Tibial nerve (tissue), 4 donors: ENCODE data around the gene PCBD1. TPM values are rescaled to one million over a fixed set of nuclear protein-coding genes. Genes with fewer than 3 reads are reported as not detected.

ENCODE experiments used
- DNase-seq, 2 donors: peaks; one replicate each; pipeline ENCODE4 v3.0.0-alpha.2; 2019; ENCODE audit warnings: low spot score in 2 of 2
- H3K27ac ChIP-seq, 4 donors: fragments of 200-600 bp; sonication (generic) in 3 of 4; one replicate each; pipeline ENCODE4 v1.5.1; 2017 to 2019; ENCODE audit warnings: mild to moderate bottlenecking in 1 of 4
- H3K27me3 ChIP-seq, 2 donors: fragments of 200-600 bp; sonication (generic) in 1 of 2; one replicate each; pipeline versions ENCODE4 v1.5.1 to v1.6.0; 2017 to 2019
- H3K36me3 ChIP-seq, 3 donors: fragments of 200-600 bp; sonication (generic); one replicate each; pipeline ENCODE4 v1.5.1; 2018 to 2019
- H3K4me1 ChIP-seq, 4 donors: fragments of 200-600 bp; sonication (generic) in 3 of 4; one replicate each; pipeline ENCODE4 v1.5.1; 2017 to 2019
- H3K4me3 ChIP-seq, 4 donors: fragments of 200-600 bp; sonication (generic) in 3 of 4; one replicate each; pipeline ENCODE4 v1.5.1; 2017 to 2019; ENCODE audit warnings: mild to moderate bottlenecking in 1 of 4, moderate library complexity in 1 of 4
- H3K9me3 ChIP-seq, 4 donors: fragments of 200-600 bp; sonication (generic) in 3 of 4; one replicate each; pipeline ENCODE4 v1.5.1; 2017 to 2019
- EP300 ChIP-seq, 2 donors: sonication (generic); formaldehyde crosslinking; IDR thresholded peaks; one replicate each; pipeline ENCODE4 v1.6.1; 2017; ENCODE audit warnings: antibody characterized with exemption in 2 of 2, mild to moderate bottlenecking in 1 of 2
- POLR2A ChIP-seq, 2 donors: fragments of 450-650 bp; IDR thresholded peaks; one replicate each; pipeline ENCODE4 v1.6.1; 2017; ENCODE audit warnings: antibody characterized with exemption in 2 of 2, mild to moderate bottlenecking in 2 of 2, moderate library complexity in 2 of 2
- WGBS, 2 donors: methylation state at CpG; one replicate each; pipeline ENCODE4 v1.1.5; 2018; 5-methylcytosine and 5-hydroxymethylcytosine counted together
- total RNA-seq, 4 donors: library from RNA; depleted of rRNA; stranded (reverse); fragments of >200 nt; gene quantifications; one replicate each; pipeline ENCODE4 v1.1.0, GENCODE V29; 2016
- TF ChIP-seq, protein P1 (sequence below), 5 experiments: fragments of 200-600 bp in 3 of 5; fragments of 450-650 bp in 2 of 5; sonication (generic) in 3 of 5; IDR thresholded peaks; one replicate each; pipeline ENCODE4 v1.5.1; 2016 to 2019; ENCODE audit warnings: antibody characterized with exemption in 5 of 5, mild to moderate bottlenecking in 3 of 5, moderate library complexity in 2 of 5

Gene PCBD1
- total RNA-seq, 4 donors from 2014 or later, result 32.2 to 57.7 (median 39.1) TPM

DNA sequence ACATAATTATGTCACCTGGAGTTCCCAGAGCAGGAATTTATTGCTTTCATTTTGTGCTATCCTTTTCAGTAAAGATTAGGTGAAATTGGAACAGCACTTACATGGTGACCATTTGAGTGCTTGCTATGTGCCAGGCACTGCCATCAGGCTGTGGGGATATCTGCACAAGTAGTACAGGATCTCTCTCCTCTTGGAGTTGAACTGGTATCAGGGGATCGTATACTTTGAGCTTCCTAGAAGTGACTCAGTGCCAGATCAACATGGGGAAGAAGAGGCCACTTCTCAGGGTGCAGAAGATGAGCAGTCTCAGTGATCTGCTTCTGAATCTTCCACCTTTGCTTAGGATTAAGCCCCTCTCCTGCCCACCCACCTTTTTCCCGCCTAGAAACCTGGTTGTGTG lies 43.1 kb downstream of the PCBD1 start:
- 89 to 100% methylated on average over 2 of the region's 2 CpGs for WGBS, 2 donors
- no peak overlapping the region for H3K4me3 ChIP-seq
- H3K9me3 ChIP-seq, result no peaks in the 10 kb centered on the region
- no peaks in the 10 kb centered on the region for H3K27me3 ChIP-seq
- H3K4me1 ChIP-seq, result peaks cover 0 to 22% (median 3%) of the 10 kb centered on the region in 4 donors
- H3K36me3 ChIP-seq, result peaks cover 0 to 32% (median 3%) of the 10 kb centered on the region in 3 donors
- TF ChIP-seq, protein P1, sequence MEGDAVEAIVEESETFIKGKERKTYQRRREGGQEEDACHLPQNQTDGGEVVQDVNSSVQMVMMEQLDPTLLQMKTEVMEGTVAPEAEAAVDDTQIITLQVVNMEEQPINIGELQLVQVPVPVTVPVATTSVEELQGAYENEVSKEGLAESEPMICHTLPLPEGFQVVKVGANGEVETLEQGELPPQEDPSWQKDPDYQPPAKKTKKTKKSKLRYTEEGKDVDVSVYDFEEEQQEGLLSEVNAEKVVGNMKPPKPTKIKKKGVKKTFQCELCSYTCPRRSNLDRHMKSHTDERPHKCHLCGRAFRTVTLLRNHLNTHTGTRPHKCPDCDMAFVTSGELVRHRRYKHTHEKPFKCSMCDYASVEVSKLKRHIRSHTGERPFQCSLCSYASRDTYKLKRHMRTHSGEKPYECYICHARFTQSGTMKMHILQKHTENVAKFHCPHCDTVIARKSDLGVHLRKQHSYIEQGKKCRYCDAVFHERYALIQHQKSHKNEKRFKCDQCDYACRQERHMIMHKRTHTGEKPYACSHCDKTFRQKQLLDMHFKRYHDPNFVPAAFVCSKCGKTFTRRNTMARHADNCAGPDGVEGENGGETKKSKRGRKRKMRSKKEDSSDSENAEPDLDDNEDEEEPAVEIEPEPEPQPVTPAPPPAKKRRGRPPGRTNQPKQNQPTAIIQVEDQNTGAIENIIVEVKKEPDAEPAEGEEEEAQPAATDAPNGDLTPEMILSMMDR (IDR thresholded peaks at IDR 0.05), result no peak
- no peak for DNase-seq
- no peak overlapping the region for H3K27ac ChIP-seq

DNA sequence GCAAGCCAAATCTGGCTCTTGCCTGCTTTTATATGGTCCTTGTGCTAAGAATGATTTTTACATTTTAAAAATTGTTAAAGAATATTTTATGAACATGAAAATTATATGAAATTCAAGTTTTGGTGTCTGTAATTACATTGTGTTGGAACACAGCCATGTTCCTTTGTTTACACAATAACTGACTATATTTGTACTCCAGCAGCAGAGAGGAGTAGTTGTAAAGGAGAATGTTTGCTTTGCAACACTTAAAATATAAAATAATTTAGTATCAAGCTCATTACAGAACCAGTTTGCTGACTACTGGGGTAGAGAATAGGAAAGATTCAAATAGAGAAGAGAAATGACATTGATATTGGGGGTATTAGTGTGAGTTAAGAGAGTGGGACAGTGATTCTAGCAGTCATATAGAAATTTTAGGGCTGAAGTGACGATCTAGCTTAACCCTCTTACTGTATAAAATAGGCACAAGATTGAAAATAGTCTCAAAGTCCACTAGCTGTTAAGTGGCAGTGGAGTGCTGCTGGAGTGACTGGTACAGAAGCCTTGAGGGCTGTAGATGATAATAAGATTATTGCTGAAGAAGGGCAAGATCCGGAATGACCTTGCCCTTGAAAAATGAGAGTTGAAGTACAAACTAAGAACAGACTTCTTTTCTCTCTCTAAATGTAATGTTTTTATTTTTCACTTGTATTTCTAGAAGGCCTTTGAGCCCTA lies 44.4 kb downstream of the PCBD1 start:
- H3K9me3 ChIP-seq, result no peaks in the 10 kb centered on the region
- no peak overlapping the region for H3K4me3 ChIP-seq
- no peaks in the 10 kb centered on the region for H3K27me3 ChIP-seq
- H3K36me3 ChIP-seq, result peaks cover 0 to 32% (median 3%) of the 10 kb centered on the region in 3 donors
- peaks cover 0 to 10% (median 3%) of the 10 kb centered on the region in 4 donors for H3K4me1 ChIP-seq
- TF ChIP-seq, protein P1 (IDR thresholded peaks at IDR 0.05), result no peak
- TF ChIP-seq EP300 (IDR thresholded peaks at IDR 0.05) (no peak), POLR2A (IDR thresholded peaks at IDR 0.05) (no peak)
- no peak for DNase-seq
- 60 to 79% methylated on average over 2 of the region's 2 CpGs for WGBS, 2 donors
- H3K27ac ChIP-seq, result no peak overlapping the region

DNA sequence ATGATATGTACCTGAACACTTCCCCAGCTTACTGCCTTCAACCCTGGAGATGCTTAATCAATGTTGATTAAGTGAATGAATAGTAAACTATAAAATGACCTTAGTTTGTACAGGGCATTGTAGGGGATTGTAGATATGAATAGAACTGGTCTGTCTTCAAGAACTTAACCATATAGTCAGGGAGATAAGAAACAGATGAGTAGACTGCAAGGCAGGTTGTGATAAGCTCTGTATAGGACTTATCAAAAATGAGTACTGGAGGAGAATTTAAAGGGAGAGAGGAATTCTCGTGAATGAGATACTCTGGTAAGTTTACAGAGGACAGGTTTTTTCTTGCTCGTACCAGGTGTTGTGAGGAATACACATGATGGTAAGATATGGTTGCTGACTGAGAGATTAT lies 45.0 kb downstream of the PCBD1 start:
- Histone ChIP-seq H3K9me3 (no peaks in the 10 kb centered on the region), H3K36me3 (peaks cover 0 to 29% (median 3%) of the 10 kb centered on the region in 3 donors), H3K4me1 (peaks cover 0 to 10% (median 3%) of the 10 kb centered on the region in 4 donors), H3K27ac (no peak overlapping the region), H3K4me3 (no peak overlapping the region), H3K27me3 (no peaks in the 10 kb centered on the region)
- TF ChIP-seq POLR2A (IDR thresholded peaks at IDR 0.05), result no peak
- DNase-seq, result no peak
- 83 to 86% methylated on average over 2 of the region's 2 CpGs for WGBS, 2 donors

DNA sequence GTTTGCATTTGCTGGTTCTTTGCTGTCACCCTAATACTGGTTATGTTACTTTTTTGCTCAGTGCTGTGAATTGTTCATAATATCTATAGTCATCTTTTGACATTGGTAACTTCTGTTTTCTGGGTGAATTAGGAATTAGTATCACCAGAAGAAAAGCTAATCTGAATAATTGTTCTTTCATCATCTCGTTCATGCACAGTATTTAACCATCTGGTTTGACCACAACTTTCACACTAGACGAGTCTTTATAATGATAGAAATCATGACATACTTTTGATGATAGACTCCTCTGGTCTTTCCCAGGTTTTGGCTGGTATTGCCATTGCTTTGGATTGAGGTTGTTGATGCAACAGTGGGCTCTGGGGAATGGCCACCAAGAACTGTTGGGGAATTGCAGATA lies 47.5 kb downstream of the PCBD1 start:
- WGBS, 2 donors, result 85 to 95% methylated on average over 2 of the region's 2 CpGs
- TF ChIP-seq, protein P1 (IDR thresholded peaks at IDR 0.05), result no peak
- TF ChIP-seq EP300 (IDR thresholded peaks at IDR 0.05), result no peak
- TF ChIP-seq POLR2A (IDR thresholded peaks at IDR 0.05), result no peak
- H3K4me3 ChIP-seq, result no peak overlapping the region
- no peak for DNase-seq
- H3K9me3 ChIP-seq, result peaks cover 0 to 9% (median 0%) of the 10 kb centered on the region in 4 donors
- H3K27ac ChIP-seq, result no peak overlapping the region
- H3K4me1 ChIP-seq, result peaks cover 0 to under 1% (median 0%) of the 10 kb centered on the region in 4 donors
- H3K27me3 ChIP-seq, result no peaks in the 10 kb centered on the region
- peaks cover 0 to 38% (median 3%) of the 10 kb centered on the region in 3 donors for H3K36me3 ChIP-seq

DNA sequence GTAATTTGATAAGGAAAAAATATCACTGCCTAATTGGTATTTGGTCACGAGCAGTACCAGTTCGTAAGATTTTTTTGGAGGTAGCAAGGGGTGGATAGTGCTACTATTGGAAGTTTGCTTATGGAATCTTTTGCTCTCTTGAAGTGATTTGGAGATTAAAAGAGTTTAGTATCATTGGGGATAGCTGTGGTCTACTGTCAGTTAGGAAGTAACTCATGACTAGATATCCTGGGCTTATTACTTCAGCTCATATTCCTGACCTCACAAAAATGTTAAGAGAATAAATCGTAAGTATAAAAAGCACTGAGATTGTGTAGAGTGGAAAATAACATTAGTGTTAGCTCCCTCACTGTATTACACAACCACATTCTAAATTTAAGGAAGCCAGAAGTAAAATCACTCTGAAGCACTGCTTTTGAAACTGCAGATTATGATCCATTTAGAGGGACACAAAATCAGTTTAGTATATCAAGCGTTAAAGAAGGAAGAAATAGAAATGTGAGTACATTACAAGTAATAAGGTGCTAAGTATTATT lies 50.0 kb downstream of the PCBD1 start:
- WGBS, 2 donors, result 79 to 87% methylated on average over 4 of the region's 4 CpGs
- no peak overlapping the region for H3K4me3 ChIP-seq
- peaks cover 0 to 14% (median 4%) of the 10 kb centered on the region in 4 donors for H3K4me1 ChIP-seq
- peaks cover 0 to 9% (median 0%) of the 10 kb centered on the region in 4 donors for H3K9me3 ChIP-seq
- DNase-seq, result no peak
- TF ChIP-seq POLR2A (IDR thresholded peaks at IDR 0.05), result no peak
- no peak for TF ChIP-seq EP300 (IDR thresholded peaks at IDR 0.05)
- TF ChIP-seq, protein P1 (IDR thresholded peaks at IDR 0.05), result no peak
- no peaks in the 10 kb centered on the region for H3K27me3 ChIP-seq
- peaks cover 0 to 26% (median 3%) of the 10 kb centered on the region in 3 donors for H3K36me3 ChIP-seq
- no peak overlapping the region for H3K27ac ChIP-seq
